ENCODE measurements around the gene ZMPSTE24.
A peak's percentile ranks its signal among the peaks of the same experiment; 100 is the strongest.
"Not testable (repeated sequence)": the region's sequence is repeated elsewhere in the genome, so short reads cannot be mapped to it uniquely, and the experiment has no call there.

Gene ZMPSTE24

DNA sequence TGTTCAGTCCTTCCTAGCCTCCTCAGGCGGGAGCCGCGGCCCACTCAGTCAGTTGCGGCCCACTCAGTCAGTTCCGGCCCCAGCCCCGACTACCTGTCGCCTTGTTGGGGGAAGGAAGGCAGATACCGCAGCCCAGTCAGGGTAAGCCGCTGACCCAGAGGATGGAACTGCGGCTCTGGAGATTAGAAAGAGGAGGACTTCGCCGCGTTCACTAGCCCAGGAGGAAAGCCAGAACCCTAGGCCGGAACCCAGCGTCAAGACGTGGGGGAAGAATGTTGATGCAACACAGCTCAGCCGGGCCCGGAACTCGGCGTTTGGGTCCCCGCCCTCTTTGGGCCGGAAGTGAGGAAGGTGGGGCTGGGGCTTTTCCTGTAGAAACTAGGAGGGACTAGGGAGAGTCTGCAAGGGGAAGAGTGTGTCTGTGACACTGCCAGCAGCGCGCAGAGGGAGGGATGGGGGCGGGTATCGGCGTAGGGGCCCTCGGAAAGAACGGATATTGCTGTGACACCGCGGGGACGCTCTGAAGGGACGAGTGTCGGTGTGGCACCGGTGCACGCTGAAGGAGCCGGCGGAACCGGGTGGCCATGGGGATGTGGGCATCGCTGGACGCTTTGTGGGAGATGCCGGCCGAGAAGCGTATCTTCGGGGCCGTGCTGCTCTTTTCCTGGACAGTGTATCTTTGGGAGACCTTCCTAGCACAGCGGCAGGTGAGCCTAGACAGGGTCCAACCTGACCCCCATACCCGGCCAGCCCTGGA, at the start of gene ZMPSTE24:
Gene ZMPSTE24 (plus strand): TSS at position 549 of the 757 bp plus-strand sequence. CDS start 36 bp downstream, at position 585.
- peak; percentile 100 for DNase-seq

DNA sequence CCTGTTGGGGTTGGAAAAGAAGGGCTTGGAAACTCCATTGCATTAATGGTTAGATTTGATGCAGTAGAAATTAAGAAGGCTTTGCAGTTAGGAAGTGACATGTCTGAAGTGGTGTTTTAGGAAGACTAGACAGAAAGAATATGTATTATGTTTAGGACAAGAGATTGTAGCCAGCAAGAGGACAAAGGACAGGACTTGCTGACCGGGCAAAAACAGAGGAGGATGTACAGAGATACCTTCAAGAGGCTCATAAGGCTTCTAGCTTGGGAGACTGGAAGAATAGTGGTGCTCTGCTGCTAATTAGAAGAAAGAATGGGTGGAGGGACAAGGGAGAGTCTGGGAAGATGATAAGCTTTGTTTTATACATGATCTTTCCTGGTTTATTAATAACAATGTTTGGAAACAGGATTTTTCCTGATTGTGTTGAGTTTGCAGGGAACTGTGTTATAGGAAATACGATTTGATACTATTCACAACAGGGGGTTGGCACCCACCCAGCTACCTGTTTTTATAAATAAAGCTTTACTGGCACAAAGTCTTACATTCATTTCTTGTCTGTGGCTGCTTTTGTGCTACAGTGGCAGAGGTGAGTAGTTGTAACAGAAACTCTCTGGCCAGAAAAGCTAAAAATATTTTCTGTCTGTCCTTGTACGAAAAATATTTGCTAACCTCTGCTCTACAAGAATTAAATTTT, 47.4 kb upstream of the ZMPSTE24 start:
- DNase-seq = no peak

DNA sequence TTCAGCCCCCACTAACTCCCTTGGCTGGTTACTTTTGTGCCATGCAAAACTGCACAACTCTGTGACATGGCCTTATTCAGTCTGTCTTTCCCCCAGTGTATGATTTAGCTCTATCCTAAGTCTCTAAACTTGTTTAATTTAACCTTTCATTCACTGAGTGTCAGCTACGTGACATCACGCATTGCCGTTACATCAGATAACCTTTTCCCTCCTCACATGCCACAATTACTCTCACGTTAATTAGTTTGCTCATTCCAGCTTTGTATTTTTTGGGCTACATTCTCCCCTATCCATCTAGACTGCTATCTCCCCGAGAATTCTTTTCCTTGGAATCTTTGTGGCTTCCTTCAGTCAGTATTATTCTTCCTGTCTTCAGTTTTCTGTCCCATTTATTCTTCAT, 39.7 kb upstream of the ZMPSTE24 start:
- DNase-seq = no peak

DNA sequence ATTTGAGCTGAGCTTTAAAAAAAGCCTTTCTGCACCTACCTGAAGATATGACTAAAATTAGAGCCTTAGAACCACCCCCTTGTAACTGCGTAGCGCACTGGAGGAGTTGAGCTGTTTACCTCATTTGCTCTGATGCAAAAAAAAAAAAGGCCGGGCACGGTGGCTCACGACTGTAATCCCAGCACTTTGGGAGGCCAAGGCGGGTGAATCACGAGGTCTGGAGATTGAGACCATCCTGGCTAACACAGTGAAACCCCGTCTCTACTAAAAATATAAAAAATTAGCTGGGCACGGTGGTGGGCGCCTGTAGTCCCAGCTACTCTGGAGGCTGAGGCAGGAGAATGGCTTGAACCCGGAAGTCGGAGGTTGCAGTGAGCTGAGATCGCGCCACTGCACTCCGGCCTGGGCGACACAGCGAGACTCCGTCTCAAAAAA, 36.5 kb upstream of the ZMPSTE24 start:
- not testable (repeated sequence) for DNase-seq

DNA sequence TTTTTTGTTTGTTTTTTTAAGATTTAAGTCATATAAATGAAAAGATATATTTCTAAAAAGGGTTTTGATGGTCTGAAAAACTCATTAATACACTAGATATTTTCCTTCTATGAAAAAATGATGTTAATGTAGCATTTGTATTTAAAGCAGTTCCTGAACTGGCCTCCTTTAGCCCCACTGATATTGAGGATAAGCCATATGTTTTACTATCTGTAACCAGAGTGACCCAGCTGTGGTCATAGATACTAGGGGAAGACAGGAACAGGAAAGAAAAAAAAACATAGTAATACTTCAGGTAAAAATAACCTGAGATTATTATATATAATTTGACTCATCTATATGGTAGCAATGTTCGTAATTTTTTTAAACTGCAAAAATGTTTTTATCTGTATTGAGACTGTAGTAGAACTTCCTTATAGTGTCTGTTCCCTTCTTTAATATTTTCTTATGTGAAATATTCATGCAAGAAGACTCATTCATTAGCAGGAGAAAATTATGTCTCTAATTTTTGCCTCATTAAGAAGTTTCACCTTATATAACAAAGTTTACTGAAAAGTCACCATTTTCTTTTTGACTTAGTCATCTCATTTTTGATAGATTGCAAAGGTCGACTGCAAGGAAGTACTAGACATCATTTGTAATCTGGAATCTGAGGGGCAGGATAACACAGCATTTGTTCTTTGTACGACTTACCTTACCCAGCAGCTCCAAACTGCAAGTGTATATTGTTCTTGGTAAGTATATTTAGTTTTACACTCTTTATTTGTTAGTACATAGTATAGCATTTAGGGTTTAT, 35.9 kb upstream of the ZMPSTE24 start:
- no peak for DNase-seq

DNA sequence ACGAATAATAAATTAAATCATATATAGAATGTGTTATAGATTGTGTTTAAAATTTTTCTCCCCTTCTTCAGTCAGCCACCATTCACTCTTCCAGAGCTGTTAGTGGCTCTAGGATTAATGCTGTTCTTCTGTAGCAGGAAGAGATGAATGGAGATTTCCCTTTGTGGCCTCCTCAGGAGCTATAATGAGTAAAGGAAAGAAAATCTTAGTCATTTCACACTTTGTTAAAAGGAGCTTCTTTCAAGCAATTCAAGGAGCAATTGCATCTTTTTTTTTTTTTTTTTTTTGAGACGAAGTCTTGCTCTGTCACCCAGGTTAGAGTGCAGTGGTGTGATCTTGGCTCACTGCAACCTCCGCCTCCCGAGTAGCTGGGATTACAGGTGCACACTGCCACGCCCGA, 34.0 kb upstream of the ZMPSTE24 start:
- no peak for DNase-seq

DNA sequence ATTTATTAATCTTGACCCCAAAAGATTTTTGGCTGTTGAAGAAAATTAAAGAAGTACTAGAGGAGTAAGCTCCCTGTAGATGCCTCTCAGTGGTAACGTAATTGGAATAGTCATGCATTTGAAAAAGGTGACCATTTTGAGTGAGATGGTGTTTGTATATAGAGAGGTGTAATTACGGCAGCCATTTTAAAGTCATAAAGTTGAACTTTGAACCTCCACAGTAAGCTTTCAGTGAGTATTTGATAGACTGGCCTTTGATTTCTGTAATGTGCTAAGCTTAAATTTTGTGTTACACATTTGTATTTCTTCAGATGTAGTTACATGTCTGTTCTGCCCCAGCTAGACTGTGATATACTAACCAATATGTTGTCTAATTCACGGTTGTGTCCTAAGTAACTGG, 31.8 kb upstream of the ZMPSTE24 start:
- no peak for DNase-seq

DNA sequence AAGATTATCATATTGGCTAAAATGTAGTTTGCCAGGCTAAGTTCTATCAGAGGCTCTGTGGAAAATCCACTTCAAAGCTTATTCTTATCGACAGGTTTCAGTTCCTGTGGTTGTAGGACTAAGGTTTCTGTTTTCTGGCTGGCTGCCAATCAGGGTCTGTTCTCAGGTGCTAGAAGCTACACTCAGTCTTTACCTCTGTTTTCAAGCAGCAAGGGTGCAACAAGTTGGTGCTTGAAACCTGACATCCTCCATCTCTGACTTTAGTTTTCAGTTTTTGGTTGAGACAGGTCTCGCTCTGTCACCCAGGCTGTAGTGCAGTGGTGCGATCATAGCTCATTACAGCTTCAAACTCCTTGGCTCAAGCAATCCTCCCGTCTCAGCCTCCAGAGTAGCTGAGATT, 25.6 kb upstream of the ZMPSTE24 start:
- DNase-seq = no peak

DNA sequence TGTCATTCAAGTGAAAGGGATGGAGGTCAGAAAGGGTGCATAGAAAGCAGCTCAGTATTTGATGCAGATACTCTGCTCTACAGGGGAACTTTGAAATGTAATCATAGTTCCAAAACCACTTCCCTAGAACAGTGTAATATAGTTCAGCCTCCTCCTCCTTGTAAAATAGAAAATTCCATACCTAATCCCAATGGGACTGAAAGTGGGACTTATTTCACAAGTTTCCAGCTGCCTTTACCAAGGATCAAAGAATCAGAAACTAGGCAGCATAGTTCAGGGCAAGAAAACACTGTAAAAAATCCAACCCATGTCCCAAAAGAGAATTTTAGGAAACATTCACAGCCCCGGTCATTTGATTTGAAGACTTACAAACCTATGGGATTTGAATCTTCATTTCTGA, 18.4 kb upstream of the ZMPSTE24 start:
- no peak for DNase-seq

DNA sequence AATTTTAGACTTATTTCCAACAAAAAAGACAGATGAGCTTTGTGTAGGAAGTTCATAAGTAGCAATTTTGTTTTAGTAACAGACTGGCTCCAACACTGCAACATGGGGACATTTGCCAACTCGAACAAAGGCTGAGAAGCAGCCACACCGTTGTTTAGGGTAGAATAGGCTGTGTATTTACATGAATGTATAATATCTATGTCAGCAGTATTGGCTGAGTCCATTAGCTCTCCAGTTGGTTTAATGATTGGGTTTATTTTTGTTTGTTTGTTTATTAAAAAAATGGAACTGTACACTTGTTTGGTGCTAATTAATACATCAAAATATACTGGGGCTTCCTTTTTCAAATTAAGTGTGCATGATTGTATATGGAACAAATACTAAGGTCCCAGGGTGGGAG, 17.6 kb upstream of the ZMPSTE24 start:
- no peak for DNase-seq

DNA sequence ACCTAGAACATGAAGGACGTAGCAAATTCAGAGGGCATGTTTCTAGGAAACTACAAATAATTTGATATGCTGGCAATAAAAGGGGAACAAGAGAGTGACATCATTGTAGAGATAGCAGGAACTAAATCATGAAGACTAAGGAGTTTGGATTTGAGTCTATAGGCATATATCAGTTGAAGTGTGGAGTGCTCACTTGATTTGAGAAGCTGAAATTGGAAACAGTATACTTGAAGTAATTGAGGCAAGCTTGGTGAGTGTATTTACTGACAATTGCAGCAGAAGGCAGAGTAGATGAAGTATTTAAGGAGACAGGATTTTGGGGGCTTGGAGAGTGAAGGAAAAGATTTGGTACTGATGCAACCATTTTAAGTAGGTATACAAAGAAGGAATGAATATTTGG, 16.7 kb upstream of the ZMPSTE24 start:
- no peak for DNase-seq

DNA sequence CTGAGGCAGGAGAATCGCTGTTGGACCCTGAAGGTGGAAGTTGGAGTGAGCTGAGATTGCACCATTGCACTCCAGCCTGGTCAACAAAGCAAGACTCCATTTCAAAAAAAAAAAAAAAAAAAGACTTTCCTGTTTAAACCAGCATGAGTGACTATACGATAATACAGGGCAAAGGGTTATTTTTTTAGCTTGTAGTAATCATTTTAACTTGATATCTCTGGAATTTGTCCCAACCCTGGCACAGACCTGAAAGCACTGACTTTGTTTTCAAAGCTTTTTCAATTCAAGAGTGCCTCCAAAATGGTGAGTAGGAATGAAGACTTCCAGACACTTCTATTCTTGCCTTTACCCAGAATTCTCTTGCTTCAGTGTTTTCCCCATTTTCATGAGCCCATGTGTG, 14.7 kb upstream of the ZMPSTE24 start:
- no peak for DNase-seq

DNA sequence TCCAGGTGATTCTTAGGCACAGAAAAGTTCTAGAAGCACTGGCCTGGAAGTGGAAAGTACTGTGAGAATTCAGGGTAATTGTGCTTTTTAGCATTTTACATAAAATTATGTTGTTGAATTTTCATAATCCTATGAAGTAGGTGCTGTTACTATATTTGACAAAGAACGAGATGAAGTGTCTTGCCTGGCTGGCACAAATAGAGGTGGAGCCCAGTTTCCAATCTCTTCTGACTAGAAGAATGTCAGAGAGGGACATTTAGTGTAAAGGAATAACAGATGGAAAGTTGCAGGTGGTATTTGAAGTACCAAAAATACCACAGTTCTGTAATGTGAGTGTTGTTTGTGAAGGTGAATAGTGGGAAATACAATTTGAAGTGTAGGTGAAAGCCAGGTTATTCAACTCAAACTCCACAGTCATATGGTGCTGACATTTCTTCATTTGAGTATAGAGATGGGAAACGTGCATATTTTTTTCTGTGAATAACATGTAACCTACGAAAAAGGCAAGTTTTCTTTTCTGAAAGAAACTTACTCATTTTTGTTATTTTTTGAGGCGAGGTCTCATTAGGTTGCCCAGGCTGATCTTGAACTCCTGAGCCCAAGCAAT, 13.8 kb upstream of the ZMPSTE24 start:
- no peak for DNase-seq

DNA sequence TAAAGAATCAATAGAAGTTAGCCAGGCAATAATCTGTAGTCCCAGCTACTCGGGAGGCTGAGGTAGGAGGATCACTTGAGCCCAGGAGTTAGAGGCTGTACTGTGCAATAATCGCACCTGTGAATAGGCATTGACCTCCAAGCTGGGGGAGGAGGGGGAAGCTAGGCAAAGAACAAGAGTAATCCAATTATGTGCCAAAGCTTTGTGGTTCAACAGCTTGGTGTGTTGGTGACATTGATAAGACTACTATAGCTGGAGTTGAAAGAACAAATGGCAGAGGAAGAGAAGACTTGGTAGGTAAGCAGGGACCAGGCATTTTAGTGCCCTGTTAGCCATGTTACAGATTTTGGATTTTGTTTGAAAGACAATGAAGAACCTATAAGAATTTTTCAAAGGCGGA, 12.3 kb upstream of the ZMPSTE24 start:
- no peak for DNase-seq

DNA sequence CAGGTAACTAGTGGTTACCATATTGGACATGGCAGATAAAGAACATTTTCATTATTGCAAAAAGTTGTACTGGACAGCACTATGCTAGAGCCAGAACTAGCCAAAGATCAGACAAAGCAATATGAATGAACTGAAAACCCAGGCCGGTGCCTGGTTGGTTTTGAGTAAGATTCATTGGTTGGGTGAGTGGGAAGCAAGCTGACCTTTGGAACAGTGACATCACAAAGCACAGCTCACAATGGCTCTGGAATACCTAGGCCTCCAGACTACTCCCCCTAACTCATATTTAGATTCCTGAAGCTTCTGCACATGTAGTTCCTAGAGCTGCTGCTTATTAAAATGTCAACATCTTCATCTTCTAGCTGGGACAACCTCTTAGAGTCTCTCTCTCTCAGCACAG, 10.4 kb upstream of the ZMPSTE24 start, which contains the start of gene TMCO2:
Gene TMCO2 (plus strand): TSS at position 283 of the 400 bp plus-strand sequence. CDS start 57 bp downstream, at position 340.
- no peak for DNase-seq

DNA sequence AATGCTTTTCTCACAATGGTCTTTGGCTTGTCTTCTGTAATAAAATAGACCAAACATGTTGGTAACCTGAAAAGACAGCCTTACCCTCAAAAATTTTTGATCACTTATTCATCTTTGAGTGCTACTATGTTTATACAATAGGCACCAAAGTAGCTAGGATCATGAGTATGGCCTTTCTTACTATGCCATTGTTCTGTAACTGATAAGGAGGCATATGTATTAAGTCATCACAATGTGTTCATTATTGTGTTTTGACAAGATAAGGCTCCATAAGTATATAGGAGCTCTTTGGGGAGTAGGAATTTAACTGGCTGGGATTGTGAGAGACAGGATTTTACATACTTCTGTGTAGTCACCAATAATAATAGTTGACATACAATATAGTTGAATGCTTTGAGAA, 9.6 kb upstream of the ZMPSTE24 start:
- no peak for DNase-seq

DNA sequence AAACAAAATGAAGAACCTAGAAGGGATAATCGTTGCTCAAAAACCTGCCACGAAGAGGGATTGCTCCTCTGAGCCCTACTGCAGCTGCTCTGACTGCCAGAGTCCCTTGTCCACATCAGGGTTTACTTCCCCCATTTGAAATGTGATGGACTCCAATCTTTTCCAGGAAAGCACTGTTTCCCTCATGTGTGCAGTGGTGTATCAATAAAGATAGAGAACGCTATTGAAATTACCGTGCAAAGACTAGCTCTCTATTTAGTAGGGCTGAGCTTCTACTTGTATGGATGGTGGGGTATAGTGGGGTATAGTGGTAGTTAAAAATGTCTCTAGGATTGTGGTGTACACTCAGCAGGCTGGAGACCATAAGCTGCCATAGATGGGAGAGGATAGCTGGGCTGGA, 6.6 kb upstream of the ZMPSTE24 start:
- no peak for DNase-seq

DNA sequence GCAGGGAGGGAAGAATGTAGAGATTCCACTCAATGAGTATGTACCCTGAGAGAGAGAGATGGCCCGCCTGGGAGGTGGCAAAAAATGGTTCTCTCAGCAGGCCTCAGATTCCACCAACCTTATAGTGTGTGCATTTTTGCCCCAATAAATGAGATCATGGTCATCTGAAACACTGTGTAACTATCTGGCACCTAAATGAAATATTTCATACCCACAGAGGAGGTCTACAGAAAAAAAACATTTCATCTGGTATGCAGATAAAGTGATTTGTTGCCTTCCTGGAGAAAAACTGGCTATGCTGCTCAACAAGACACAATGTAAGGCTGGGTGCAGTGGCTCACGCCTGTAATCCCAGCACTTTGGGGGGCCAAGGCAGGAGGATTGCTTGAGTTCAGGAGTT, 5.4 kb upstream of the ZMPSTE24 start:
- no peak for DNase-seq

DNA sequence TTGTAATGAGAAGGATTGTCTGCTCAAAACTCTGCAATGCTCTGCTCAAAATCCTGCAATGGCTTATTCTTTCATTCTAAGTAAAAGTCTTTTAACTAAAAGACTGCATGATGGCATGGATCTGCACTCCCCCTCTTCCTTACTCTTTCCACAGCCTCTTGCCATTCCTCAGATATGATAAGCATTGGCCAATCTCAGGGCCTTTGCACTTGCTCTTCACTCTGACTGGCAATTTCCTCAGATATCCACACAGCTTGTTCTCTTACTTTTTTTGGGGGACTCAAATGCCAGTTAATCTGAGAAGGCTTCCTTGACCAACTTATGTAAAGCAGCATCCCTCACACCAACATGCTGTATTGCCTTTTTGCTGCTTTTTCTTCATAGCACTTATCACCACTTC, 2.8 kb upstream of the ZMPSTE24 start:
- DNase-seq = no peak

DNA sequence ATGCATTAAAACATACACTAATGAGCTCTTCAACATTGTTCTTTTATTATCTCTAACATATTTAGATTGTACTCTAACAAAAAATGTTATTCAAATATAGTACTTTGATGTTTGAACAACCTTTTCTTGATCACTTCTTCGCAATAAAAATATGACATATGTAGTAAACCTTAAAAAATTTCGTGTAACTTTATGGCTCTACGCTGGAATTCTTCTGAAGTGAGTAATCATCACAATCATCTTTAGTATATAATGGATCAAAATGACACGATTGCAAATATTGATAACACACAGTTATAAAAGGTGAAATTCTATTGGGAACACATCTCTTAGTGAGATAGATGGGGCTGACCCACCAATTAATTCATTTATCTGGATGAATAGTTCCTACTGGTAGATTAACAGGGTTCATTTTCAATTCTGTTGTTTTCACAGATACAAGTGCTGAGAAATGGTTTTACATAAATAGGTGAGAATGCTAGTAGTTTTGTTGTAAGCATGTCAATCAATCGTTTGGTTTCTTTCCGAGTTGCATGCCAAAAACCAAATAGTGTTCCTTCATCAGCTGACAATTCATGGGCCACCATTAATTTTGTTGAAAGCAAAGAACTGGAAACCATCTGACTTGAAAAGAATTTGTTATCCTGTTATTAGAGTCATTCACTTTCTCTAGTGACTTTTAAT, 1.5 kb upstream of the ZMPSTE24 start:
- no peak for DNase-seq

DNA sequence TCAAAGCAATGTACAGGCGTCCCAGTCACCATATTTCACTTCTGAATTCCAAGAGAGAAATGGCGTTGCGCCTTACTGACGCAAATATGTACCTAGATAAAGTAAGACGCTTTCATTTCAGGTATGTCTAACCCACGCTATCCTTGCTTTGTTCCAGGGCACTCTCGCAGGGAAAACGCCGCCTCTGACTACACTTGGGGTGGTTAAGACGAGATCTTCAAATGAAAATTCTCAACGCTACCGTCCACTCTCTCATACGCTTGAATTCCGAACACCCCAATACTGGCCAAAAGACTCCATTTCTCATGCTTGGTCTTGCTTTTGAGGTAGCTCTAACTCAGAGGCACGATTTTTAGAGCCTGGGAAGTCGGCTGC, 736 bp upstream of the ZMPSTE24 start:
- no peak for DNase-seq

DNA sequence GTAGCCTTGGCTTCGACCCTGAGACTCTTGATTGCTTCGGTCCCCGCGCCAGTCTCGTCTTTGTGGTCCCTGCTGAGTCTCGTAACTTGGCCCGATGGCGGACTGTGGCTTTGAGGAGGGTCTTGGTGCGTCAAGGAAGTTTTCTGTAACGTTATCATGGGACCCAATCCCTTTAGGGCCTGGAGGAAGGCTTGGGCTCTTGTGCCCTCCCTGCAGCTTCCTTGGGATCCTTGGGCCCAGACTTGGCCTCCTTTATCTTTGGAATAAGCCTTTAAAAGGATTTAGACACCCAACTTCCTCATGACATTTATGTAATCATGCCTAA, 371 bp downstream of the ZMPSTE24 start:
- DNase-seq = no peak

DNA sequence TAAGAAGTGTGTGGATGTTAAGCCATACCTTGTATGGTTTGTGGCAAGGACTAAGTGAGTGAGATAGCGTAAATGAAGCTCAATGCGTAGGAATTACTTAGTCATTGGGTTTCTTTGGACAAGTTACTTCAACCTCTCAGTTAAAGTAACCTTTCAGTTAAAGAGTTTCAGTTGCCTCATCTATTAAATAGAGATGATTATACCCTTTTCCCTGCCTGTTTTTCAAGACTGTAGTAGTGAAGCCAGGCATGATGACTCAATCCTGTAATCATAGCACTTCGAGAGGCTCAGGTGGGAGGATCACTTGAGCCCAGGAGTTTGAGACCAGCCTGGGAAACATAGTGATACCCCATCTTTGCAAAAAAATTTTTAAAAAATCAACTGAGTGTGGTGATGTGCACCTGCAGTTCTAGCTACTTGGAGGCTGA, 6.3 kb downstream of the ZMPSTE24 start:
- no peak for DNase-seq
